Frontal cortex (tissue), 4 donors: ENCODE measurements around the gene C18orf54. TPM values are rescaled to one million over a fixed set of nuclear protein-coding genes. Genes with fewer than 3 reads are reported as not detected.
A peak's percentile ranks its signal among the peaks of the same experiment; 100 is the strongest.
"Not testable (repeated sequence)": the region's sequence is repeated elsewhere in the genome, so short reads cannot be mapped to it uniquely, and the experiment has no call there.

Source experiments
- DNase-seq, 2 donors: peaks; one replicate each; pipeline ENCODE4 v3.0.0; 2012; ENCODE audit warnings: low spot score in 2 of 2
- FAIRE-seq: peaks from 2 replicates; lab custom pipeline; 2012; peaks lifted over from hg19 to GRCh38; lab: Jason Lieb, UNC
- small RNA-seq: library from RNA; depleted of rRNA; stranded (forward); fragments of <200 nt; gene quantifications from one replicate; pipeline ENCODE3, GENCODE V24; 2014
- total RNA-seq: library from RNA; depleted of rRNA; stranded (reverse); fragments of >200 nt; gene quantifications from one replicate; pipeline ENCODE4 v1.2.3, GENCODE V29; 2014
- donor health status: control.
- donor health status: control.
- donor health status: control.

Gene C18orf54
- total RNA-seq, 1 donor from 2014 or later: 8.2 TPM

- FAIRE-seq (no peak), DNase-seq (no peak)
These were observed 28.3 kb downstream of the C18orf54 start for GRCh38 chr18:54386043-54386442.

- DNase-seq: not testable (repeated sequence)
These were observed 29.2 kb downstream of the C18orf54 start for GRCh38 chr18:54386800-54387495.

GRCh38 chr18:54387631-54388030, 29.9 kb downstream of the C18orf54 start:
- DNase-seq: no peak

More at GRCh38 chr18:54386800-54387495, 29.2 kb downstream of the C18orf54 start:
- not testable (repeated sequence) for FAIRE-seq

DNA sequence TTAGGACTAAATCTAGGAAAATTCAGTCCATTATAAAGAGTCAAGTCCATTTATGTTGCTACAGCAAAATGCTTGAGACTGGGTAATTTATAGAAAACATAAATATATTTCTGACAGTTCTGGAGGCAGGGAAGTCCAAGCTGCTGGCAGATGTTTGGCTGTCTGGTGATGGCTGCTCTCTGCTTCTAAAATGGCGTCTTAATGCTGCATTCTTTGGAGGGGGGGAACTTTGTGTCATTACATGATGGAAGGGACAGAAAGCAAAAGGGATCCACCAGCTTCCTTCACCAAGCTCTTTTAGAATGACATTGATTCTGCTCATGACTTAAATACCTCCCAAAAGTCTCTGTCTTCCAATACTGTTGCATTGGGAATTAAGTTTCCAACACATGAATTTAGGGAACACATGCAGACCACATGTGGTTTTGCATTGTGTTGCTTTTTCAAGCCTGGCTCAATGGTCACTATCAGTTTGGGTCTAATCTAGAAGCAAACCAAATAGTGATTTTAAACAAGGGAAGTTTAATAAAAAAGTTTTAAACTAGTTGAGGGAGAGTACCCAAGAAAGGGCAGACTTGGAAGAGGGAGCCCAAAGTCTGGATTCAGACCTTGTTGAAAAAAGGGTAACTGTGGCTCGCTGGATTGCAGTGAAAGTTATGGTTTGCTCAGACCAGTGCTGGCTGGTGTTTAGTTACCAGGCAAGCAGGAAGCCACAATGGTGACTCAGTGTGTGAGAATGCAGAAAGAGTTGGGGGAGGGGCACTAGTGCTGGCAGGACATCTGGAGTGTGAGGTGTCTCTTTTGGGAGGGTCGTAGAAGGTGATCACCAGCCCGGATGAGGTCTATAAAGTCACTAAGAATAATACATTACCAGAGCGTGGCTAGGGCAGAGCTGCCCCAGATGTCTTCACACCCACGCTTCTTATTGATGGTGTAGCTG, 30.8 kb downstream of the C18orf54 start:
- FAIRE-seq (no peak), DNase-seq (no peak)

More at GRCh38 chr18:54387631-54388030, 29.9 kb downstream of the C18orf54 start:
- no peak for FAIRE-seq

DNA sequence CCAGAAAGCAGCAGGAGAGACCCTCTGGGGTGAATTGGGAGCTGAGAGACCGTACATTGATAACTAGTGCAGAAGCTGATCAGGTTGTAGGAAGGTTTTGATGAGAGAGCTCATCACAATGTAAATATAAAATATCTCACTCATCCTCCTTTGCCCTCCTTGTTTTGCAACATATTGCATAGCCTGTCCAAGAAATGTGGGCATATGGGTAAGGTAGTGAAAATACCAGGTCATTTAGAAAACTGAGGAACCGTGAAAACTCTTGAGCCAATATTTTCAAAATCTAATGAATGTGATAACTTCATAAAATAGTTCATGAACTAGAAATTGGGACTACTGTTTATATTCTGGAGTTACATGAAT, 31.4 kb downstream of the C18orf54 start:
- DNase-seq (no peak), FAIRE-seq (no peak)

GRCh38 chr18:54390838-54391237, 33.1 kb downstream of the C18orf54 start:
- DNase-seq: no peak
- no peak for FAIRE-seq

DNA sequence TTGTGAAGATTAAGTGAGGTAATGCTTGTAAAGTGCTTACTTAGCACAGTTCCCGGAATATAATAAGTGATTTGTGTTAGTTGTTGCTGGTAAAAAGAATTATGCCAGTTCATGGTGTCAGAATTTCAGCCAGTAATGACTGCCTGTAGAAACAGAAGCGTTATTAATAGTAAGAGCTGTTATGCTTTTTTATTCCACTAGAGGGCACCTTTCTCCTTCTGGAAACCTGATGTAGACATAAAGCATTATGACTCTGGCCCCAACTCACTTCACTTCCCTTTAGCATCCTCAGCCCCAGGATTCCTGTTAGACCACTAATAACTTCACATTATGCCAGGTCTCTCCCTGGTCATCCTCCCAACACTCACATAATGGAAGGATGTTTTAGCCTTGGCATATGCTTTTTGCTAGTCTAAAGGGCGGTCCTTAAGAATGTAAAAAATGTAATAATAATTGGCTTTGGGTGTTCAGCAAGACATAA, 34.9 kb downstream of the C18orf54 start:
- no peak for FAIRE-seq
- peak; percentile 10 to 25 for DNase-seq

DNA sequence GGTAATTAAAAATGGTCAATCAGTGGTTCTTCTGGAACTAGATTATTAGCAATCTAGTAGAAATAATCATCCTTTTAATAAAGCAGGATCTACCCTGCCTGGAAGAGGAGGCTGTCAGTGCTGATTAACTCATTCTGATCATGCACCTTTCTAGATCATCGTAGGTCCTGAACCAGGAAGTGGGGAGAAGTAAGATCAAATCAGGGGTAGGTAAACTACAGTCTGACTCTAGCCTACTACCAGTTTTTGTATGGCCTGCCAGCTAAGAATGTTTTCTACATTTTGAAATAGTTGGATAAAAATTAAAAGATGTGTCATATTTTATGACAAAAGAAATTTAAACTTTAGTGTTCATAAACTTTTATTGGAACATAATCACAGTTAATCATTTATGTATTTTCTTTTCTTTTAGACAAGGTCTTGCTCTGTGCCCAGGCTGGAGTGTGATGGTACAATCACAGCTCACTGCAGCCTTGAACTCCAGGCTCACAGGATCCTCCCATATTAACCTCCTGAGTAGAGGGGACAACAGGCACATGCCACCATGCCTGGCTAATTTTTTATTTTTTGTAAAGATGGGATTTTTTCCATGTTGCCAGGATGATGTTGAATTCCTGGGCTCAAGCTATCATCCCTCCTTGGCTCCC, 36.1 kb downstream of the C18orf54 start:
- DNase-seq (no peak), FAIRE-seq (no peak)

- DNase-seq (no peak), FAIRE-seq (no peak)
These were observed 39.1 kb downstream of the C18orf54 start for GRCh38 chr18:54396760-54397159.

DNA sequence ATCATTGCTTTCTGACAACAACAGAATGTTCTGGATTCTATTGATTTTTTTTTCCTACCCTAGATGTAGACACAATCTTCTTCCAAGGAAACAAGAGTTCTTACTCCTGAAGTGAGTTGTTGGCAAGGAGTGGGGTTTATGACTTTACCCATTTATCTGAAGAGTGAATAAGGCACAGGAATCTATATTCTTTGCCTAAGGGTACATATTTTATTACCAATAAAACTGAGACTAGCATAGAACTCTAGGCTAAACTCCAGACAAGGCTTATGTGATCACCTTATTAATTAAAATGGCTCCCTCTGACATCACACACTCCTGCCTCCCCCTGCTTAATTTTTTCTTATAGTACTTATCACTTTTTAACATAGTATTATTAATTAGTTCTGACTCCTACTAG, 47.6 kb downstream of the C18orf54 start:
- FAIRE-seq (no peak), DNase-seq (no peak)

- DNase-seq (no peak), FAIRE-seq (no peak)
These were observed 54.1 kb downstream of the C18orf54 start for GRCh38 chr18:54411781-54412180.

DNA sequence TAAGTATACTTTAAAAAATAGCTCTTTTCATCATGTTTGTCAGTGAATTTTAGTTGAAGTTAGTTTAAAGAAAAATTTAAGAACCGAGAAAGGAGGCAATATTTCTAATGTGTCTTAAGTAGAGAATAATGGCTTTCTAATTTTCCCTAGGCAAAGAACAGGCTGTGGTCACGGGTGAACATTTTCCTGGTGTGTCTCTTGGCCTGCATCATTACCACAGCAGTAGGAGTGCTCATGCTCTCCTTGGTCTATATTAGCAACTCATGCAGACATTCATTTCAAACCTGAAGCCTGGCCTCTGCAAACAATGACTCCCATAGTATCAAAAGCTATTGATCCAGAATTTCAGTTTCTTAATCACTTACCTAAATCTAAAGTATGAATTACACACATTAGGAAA, 57.4 kb downstream of the C18orf54 start:
- no peak for DNase-seq

DNA sequence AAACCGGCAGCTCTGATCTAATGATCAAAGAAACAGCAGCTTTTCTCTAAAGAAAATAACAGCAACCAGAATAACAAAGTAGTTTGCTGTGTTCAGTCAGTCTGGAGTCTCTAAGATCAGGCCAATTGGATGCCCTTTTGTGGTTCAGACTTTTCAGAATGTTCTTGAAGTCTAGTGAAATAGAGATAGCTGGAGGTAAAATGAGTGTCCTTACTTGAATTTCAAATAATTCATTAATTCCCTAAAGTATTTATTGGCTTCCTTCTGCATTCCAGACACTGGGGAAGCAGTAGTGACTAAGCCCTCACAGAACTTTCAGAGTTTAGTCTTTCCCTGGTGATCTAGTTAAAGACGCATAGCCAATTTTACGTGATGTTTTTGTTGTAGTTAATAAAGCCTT, 58.7 kb downstream of the C18orf54 start:
- FAIRE-seq (no peak), DNase-seq (no peak)

More for the DNA sequence above, 57.4 kb downstream of the C18orf54 start:
- FAIRE-seq: no peak

- FAIRE-seq (no peak), DNase-seq (no peak)
These were observed 66.1 kb downstream of the C18orf54 start for GRCh38 chr18:54423831-54424230.

GRCh38 chr18:54426085-54426665, 68.5 kb downstream of the C18orf54 start:
- FAIRE-seq (no peak), DNase-seq (no peak)

Small RNAs within 50 kb of the gene (small RNA-seq; reads per million reads assigned to genes)
- gene SNRPGP2: not detected

Other genes with a start within 250 kb of the C18orf54 start
- gene MBD2, start 133.2 kb upstream of the C18orf54 start, total RNA-seq: 18.3 TPM
- gene POLI, start 88.4 kb upstream of the C18orf54 start, total RNA-seq: 99.9 TPM
- gene STARD6, start within 50 bp of the C18orf54 start, total RNA-seq: 0.82 TPM
- gene DYNAP, start 233.3 kb downstream of the C18orf54 start, total RNA-seq: not detected